IPS DF 4.7 (cell line): Measurements from ENCODE around the gene CUL2.
"Not testable (repeated sequence)": the region's sequence is repeated elsewhere in the genome, so short reads cannot be mapped to it uniquely, and the experiment has no call there.

Experiments
- DNase-seq: peaks from one replicate; pipeline ENCODE4 v3.0.0-alpha.2; 2013; ENCODE audit warnings: low spot score; ENCODE audit errors: extremely low read depth

Gene CUL2

DNA sequence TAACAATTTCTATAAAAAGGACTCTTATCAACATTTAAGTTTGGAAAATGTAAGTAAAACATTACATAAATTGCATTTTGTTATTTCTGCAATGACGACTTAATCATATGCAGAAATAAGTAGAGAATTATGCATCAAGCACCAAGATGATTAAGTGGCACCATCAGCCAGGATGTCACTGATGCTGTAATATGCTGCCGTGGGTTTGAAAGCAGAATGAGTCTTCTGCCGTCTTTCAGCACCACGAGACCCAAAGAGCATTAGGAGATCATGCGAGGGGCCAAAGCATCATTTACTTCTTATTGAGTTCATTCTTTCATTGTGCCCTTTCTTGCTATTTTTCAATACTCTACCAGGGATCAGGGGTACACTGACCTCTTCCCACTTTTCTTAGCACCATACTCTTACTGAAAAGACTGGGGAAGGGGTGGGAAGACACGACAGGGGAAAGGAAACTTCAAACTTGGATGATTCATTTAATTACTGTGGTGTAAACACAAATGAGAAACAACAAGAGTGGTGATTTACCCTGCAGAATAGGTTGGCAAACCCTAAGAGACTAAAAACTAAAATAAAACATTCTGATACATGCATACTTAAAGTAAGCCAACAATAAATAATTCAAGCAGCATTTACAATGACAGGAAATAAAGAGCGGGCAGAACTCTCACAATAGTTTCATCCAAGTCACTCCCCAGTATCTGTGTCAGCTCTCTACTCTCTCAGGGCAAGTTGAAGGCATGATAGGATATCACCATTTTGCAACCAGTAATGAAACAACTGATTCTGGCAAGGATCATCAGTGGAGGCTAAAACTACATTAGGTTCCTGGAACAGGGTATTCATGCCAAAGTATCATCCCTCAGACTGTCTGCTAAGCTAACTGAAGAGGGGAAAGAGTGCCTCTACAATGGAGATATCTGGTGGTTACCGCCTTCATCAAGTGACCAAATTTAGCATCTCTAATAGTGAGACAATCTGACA, 70.8 kb downstream of the CUL2 start:
- DNase-seq, result no peak

DNA sequence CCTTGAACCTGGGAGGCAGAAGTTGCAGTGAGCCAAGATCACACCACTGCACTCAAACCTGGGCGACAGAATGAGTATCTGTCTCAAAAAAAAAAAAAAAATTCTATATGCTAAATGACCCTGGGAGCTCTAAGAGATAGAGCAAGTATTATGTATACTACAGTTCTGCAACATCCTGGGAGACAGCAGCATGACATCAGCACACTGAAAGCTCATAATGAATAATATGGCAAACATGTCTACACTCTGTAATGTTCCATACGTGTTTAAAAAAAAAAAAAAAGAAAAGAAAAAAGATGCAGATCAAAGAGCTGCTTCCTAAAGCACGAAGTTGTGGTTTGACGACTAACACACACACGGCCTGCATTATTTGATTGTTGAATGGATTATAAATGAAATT, 72.5 kb downstream of the CUL2 start:
- no peak for DNase-seq

DNA sequence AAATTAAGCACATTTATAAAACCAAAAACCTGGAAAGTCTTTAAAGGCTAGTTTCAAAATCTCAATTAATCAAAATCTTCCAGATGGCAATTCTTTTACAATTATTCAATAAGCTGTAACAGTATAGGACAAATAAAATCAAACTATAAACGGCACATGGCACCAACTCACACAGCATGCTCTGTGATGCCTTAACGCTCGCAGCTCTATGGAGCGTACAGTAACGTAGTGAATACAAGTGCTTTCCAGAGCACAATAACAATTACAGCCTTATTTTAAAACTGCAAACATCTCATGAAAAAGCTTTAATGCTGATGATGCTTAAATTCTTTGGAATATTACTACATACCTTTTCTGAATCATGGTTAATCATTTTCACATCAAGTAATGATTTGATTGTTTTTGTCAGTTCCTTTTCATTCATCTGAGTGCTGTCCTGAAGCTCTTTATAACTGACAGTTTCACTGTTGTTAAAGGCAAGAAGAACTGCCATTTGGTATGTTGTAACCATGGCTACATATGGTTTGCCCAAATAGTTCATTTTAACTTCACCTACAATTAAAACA, 74.2 kb downstream of the CUL2 start:
- DNase-seq, result no peak

DNA sequence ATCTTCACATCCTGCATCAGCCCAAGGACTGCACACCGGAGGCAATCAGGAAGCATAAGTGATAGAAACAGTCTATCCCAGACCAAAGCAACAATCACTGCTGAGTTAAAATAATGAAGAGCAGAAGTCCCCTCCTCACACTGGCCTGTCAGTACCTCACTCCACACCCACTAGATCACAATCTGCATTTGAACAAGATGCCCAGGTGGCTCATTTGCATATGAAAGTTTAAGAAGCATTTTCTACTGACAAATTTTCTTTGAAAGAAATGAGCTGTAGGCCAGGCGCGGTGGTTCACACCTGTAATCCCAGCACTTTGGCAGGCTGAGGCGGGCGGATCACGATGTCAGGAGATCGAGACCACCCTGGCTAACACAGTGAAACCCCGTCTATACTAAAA, 77.4 kb downstream of the CUL2 start:
- DNase-seq, result peak; percentile 56

DNA sequence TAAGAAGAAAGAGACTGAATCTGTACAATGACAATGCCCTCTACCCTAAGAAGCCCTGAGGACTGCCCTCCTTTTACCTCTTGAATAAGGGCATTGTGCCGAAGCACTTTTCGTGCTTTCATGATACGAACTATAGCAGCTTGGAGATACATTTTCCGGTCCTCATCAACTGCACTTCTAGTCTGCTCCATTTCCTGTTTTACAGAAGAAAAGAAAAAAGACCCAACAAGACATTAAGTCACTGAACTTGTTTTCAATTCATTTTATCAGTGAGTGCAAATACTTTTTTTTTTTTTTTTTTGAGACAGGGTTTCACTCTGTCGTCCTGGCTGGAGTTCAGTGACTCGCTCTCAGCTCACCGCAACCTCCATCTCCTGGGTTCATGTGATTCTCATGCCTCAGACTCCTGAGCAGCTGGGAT, 78.4 kb downstream of the CUL2 start:
- no peak for DNase-seq

DNA sequence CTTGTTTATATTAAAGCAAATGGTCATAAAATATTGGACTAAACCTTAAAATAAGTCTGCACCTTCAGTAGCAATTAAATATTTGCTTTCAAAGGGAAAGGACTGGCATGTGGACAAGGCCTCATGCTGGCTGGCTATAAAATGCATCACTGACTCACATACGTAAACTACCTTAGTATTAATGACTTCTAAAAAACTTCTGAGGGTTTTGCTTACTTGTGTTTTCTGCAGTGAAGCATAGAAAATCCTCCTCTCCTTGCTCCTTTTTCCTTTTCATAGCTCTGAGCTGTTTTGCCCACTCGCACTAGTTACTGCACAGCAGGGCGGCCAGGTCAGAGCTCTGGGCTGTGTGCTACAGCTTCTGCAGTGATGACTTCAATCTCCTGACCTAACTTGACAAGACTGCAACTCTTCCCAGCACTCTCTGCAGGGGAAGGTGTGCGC, 82.3 kb downstream of the CUL2 start:
- DNase-seq, result no peak

DNA sequence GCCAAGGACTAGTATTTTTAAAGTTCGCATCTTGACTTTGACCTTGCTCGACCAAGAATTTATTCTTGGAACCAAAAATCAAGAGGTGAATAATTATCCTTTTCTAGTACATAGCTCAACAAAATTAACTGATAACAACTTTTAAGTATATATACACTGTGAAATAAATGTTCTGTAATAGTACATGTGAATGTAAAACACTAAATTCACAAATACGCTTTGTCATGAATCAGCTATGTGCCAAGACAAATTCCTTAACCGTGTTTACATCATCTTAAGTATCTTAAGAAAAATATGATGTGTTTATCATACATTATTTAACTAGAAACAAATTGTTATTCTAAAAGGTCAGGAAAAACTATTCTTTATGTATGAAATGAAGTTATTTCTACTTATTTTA, 83.3 kb downstream of the CUL2 start:
- no peak for DNase-seq

DNA sequence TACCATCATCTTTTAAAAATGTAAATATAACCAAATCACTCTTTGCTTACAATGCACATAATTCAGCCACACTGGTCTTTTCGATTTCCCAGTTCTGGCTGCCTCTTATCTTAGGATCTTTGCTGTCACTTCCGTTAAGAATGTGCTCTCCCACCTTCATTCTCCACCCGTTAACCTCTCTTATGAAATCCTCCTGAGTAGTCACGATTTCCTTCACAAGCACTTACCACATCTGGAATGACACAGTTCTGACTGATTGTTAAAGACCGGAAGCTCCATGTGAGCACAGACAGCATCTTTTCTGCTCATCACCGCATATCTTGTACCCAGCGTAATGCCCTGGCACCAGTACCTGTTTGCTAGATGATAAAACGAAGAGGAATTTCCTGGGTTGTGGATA, 84.3 kb downstream of the CUL2 start:
- no peak for DNase-seq

DNA sequence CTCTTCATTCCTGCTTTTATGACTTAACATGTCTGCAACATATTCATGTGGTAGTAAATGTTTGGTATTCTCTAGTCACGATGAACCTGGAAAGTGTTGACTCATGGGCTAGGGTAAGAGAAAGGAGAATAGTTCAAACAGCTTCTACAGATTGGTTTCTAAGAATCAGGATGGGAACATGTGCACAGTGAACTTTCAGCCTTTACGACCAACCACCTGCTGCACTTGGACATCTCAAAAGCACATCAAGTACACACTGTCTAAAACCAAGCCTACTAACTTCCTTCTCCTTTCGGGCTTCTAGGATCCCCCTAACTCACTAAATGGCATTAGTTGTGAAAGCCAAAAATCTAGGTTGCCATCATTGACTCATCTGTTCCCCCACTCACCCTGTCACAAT, 85.5 kb downstream of the CUL2 start:
- no peak for DNase-seq

DNA sequence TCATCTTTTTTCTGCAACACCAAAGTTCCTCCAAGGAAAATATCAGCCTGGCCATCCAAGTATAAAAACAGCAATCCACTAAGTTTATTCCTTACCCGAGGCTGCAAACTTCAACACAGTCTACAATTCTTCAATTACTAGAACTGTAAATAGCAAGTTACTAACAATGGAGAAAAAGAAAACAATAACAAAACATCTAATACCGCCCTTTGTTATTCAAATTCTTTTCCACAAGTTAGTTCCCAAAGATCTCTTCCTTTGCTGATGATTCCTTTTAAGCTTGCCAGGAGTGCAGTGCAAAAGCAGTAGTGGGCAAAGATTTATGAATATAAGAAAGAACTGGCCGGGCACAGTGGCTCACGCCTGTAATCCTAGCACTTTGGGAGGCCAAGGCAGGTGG, 86.2 kb downstream of the CUL2 start:
- DNase-seq, result no peak

DNA sequence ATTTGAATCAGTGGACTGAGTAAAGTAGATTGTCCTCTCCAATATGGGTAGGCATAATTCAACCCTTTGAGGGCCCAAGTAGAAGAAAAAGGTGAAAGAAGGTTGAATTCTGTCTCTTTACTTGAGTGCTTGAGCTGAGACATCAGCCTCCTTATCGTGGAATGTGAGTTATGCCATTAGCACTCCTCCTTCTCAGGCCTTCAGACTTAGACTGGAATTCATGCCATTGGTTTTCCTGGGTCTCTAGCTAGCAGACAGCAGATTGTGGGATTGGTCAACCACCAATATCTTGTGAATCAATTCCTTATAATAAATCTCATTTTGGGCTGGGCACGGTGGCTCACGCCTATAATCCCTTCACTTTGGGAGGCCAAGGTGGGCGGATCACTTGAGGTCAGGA, 89.2 kb downstream of the CUL2 start:
- no peak for DNase-seq

DNA sequence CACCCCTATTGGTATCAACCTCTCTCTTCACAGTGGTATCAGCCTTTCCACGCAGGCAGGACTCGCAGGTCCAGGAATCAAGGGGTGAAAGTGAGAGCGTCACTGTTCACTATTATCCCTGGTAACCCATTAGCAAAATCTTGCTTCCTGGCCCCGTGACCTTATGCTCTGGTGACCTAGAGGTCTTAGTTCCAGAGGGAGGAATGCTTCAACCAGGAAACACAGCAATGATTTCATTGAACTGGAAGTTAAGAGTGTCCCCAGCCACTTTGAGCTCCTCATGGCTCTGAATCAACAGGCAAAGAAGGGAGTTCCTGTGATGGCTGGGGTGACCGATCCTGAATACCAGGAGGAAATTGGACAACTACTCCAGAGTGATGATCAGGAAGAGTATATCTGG, 90.6 kb downstream of the CUL2 start:
- no peak for DNase-seq

DNA sequence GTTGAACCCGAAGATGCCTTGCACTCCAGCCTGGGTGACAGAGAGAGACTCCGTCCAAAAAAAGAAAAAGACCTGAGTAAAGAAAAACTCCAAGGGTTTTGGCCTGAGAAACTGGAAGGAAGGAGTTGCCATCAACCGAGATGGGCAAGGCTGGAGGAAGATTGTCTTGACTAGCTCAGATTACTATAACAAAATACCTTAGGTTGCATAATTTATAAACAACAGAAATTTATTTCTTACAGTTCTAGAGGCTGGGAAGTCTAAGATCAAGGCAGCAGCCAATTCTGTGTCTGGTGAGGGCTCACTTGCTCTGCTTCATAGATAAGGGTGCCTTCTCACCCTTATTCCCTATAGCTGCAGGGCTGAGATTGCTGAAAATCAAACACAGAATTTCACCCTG, 91.2 kb downstream of the CUL2 start:
- DNase-seq, result no peak

DNA sequence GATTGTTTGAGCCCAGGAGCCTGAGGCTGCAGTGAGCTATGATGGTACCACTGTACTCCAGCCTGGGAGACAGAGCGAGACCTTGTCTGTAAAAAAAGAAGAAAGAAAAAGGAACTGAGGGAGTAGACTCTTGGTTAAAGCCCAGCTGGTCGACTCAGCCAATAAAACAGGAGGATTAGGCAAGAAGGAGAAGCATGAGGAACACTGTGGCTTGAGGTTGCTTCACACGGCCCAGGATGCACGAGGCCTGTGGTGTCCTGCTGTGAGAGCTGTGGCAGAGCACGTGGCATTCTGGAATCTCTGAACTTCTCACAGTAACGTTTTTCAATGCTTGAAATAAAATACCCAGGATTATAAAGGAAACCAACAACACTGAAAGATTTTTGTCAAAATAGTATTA, 93.3 kb downstream of the CUL2 start:
- DNase-seq, result no peak

DNA sequence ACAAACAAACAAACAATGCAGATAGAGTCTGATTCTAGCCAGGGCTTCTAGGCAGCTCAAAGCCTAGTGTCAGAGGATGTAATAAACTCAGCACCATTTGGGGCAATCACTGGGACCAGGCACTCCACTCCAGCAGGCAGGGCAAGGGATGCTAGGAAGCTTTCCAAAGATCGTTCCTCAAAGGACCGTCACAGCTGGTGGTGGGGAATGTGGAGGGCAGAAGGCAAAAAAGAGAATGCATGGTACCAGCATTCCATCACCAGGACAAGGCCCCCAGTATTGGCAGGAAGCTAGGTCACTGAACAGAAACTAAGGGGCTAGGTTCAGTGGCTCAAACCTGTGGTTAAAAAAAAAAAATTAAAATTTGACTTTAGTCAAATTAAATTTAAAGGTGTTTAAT, 94.2 kb downstream of the CUL2 start:
- no peak for DNase-seq

DNA sequence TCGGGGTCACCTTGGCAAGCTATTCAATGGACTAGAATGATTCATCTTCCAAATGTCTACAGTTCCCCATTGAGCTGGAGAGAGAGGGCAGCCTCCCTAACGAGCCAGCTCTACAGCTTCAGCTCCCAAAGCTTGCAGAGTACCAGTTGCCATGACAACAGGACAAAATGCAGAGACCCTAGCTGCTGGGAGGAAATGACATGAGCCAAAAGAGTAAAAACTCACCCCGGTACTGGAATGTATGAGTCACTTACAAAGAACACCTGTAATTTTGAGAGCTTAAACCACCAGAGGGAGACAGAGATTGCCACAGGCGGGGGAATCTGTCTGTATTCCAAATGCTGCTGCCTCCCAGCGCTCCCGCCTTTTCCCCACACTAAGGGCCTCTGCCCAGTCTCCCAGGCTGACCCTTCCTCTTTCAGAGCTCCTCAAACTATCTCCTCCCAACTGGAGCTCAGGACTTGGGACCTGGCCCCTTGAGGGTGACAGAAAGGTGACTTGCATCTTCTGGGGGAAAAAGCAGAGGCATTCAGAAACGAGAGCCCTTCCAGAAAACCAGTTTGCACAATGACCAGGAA, 95.5 kb downstream of the CUL2 start:
- peak; percentile 99 for DNase-seq

DNA sequence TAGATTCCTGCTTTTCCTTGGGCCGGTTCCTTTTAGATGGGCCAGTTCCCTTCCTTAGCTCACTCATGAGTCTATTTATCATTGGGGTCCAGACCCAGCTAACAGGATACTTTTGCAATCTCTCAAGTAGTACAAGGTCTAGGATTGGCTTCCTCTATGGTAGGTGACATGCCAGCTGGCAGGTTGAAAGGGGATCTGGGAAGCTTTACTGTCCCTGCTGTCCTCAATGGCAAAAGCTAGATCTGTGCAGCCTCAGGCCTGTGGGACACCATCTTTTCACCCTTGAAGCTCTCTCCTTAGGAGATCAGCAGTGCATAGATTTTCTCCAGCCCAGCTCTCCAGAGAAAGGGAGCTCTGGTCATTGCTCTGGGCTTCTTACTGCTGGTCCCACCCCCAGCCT, 96.4 kb downstream of the CUL2 start:
- no peak for DNase-seq

DNA sequence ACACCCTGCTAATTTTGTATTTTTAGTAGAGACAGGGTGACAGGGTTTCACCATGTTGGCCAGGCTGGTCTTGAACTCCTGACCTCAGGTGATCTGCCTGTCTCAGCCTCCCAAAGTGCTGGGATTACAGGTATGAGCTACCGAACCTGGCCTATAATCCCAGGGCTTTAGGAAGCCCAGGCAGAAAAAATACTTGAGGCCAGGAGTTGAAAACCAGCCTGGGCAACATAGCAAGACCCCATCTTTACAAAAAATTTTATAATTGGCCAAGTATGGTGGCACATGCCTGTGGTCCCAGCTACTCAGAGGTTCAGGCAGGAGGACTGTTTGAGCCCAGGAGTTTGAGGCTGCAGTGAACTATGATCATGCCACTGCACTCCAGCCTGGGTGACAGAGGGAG, 99.0 kb downstream of the CUL2 start:
- not testable (repeated sequence) for DNase-seq

DNA sequence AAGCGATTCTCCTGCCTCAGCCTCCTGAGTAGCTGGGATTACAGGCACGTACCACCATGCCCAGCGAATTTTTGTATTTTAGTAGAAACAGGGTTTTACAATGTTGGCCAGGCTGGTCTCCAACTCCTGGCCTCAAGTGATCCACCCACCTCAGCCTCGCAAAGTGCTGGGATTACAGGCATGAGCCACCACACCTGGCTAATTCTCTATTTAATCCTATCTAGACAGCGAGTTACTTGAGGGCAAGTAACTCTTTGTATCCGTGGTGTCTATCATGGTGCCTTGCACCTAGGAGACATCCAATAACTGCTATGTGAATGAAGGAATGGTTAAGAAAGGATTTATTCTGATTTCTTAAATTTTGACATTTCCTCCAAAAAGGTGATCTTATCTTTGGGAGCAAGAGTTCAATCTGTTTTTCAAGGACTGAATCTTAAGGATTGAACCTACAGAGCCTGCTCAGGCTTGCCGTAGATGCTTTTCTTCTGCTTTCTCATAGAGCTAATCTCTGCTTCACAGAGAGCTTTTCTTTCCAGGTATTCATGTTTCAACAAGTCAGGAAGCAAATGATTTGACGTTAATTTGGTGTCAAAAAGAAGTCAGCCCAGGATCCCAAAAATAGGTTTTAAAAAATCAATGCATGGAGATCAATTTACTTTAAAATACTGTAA, 101.6 kb downstream of the CUL2 start:
- DNase-seq, result no peak

DNA sequence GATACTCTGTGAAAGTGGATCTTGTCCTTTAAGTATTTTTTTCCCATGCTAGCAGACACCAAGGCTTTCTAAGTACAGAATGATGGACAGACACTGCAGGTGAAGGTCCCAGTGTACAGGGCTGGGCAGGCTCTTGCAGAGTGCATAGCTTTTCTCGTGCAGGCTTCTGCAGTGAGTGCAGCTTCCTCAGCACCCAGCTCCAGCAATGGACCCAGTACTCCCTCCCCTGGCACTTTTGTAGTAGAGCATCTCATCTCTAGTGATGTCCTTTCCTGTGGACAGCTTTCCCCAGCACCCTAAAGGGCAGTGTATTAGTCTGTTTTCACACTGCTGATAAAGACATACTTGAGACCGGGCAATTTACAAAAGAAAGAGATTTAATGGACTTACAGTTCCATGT, 104.3 kb downstream of the CUL2 start:
- no peak for DNase-seq

DNA sequence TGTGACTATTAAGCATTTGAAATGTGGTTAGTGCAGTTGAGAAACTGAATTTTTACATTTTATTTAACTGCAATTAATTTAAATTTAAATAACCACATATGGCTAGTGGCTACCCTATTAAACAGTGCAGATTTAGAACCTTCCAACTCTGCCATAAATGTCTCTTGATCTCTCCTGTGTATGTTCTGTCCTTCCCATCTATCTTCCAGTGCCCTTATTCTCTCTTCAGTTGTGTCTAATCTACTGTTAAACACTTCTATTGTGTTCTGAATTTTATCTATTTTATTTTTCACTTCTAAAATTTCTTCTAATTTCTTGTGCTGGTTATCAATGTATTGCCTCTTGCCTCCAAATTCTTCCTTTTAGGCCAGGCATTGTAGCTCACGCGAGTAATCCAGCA, 105.0 kb downstream of the CUL2 start:
- no peak for DNase-seq

DNA sequence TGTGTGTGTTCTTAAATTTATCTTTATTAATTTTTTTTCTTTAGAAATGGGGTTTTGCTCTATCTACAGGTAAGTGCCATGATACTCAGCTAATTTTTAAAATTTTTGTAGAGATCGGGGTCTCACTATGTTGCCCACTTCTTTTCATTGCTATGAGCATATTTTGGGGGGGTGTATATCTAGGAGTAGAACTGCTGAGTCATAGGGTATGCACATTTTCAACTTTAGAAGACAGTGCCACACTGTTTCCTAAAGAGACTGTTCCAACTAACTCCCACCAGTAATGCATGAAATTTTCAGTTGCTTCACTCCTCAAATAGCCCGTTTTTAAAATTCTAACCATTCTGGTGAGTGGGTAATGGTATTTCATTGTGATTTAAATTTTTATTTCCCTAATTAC, 108.3 kb downstream of the CUL2 start:
- DNase-seq, result no peak
